ENCODE measurements around the gene FSTL5. TPM values are rescaled to one million over a fixed set of nuclear protein-coding genes. Genes with fewer than 3 reads are reported as not detected.

FSTL5 gene
- total RNA-seq, 1 donor from 2014 or later, result not detected

- Mint-ChIP-seq H3K4me1 (no peaks in the 10 kb centered on the region), H3K36me3 (ENCODE audit: low read depth) (no peaks in the 10 kb centered on the region), H3K9me3 (no peaks in the 10 kb centered on the region), H3K27ac (no peak overlapping the region), H3K4me3 (no peak overlapping the region), H3K27me3 (no peaks in the 10 kb centered on the region)
- POLR2A ChIA-PET, result no interaction called here
- DNase-seq (no peak), ATAC-seq (ENCODE audit: low read depth) (no peak)
- CTCF ChIA-PET, result no interaction called here
- no peak for TF ChIP-seq CTCF (IDR thresholded peaks at IDR 0.05)
- intact Hi-C loops (cut with micrococcal nuclease), result no loop called here
Measured at GRCh38 chr4:161952382-161952781, 211.4 kb downstream of the FSTL5 start.

- TF ChIP-seq CTCF (IDR thresholded peaks at IDR 0.05), result no peak
- no peak for ATAC-seq (ENCODE audit: low read depth)
- CTCF ChIA-PET, result no interaction called here
- DNase-seq, result no peak
- intact Hi-C loops (cut with micrococcal nuclease), result no loop called here
- no peaks in the 10 kb centered on the region for H3K27me3 Mint-ChIP-seq
- H3K4me3 Mint-ChIP-seq, result no peak overlapping the region
- no peak overlapping the region for H3K27ac Mint-ChIP-seq
- POLR2A ChIA-PET, result no interaction called here
- H3K36me3 Mint-ChIP-seq (ENCODE audit: low read depth), result no peaks in the 10 kb centered on the region
- H3K4me1 Mint-ChIP-seq, result no peaks in the 10 kb centered on the region
- H3K9me3 Mint-ChIP-seq, result no peaks in the 10 kb centered on the region
Measured at GRCh38 chr4:161949946-161950725, 213.7 kb downstream of the FSTL5 start.

- POLR2A ChIA-PET, result no interaction called here
- Mint-ChIP-seq H3K9me3 (no peaks in the 10 kb centered on the region), H3K36me3 (ENCODE audit: low read depth) (no peaks in the 10 kb centered on the region), H3K4me1 (no peaks in the 10 kb centered on the region), H3K4me3 (no peak overlapping the region), H3K27me3 (no peaks in the 10 kb centered on the region), H3K27ac (no peak overlapping the region)
- CTCF ChIA-PET, result no interaction called here
- ATAC-seq (ENCODE audit: low read depth) (no peak), DNase-seq (no peak)
- intact Hi-C loops (cut with micrococcal nuclease), result no loop called here
- TF ChIP-seq CTCF (IDR thresholded peaks at IDR 0.05), result no peak
Measured at GRCh38 chr4:161948026-161948770, 215.6 kb downstream of the FSTL5 start.

GRCh38 chr4:161937596-161937995, 226.2 kb downstream of the FSTL5 start:
- intact Hi-C loops (cut with micrococcal nuclease), result no loop called here
- ATAC-seq (ENCODE audit: low read depth) (no peak), DNase-seq (no peak)
- Mint-ChIP-seq H3K27me3 (no peaks in the 10 kb centered on the region), H3K36me3 (ENCODE audit: low read depth) (no peaks in the 10 kb centered on the region), H3K4me3 (no peak overlapping the region), H3K4me1 (no peaks in the 10 kb centered on the region), H3K27ac (no peak overlapping the region), H3K9me3 (no peaks in the 10 kb centered on the region)
- ChIA-PET CTCF (no interaction called here), POLR2A (no interaction called here)
- no peak for TF ChIP-seq CTCF (IDR thresholded peaks at IDR 0.05)

GRCh38 chr4:161936625-161937550, 226.9 kb downstream of the FSTL5 start:
- DNase-seq (no peak), ATAC-seq (ENCODE audit: low read depth) (no peak)
- ChIA-PET CTCF (no interaction called here), POLR2A (no interaction called here)
- intact Hi-C loops (cut with micrococcal nuclease), result no loop called here
- Mint-ChIP-seq H3K4me3 (no peak overlapping the region), H3K4me1 (no peaks in the 10 kb centered on the region), H3K9me3 (no peaks in the 10 kb centered on the region), H3K36me3 (ENCODE audit: low read depth) (no peaks in the 10 kb centered on the region), H3K27me3 (no peaks in the 10 kb centered on the region), H3K27ac (no peak overlapping the region)
- TF ChIP-seq CTCF (IDR thresholded peaks at IDR 0.05), result no peak
